KOPT-K1 (cell line): ENCODE results near the gene RRP1.

Source experiments
- H3K27ac ChIP-seq: fragments of 200-600 bp; sonication (generic); 2 replicates; pipeline ENCODE4 v1.5.1; 2016; ENCODE audit warnings: antibody characterized with exemption, mild to moderate bottlenecking, low read depth, low read length; ENCODE audit not compliant: poor library complexity, severe bottlenecking
- H3K36me3 ChIP-seq: fragments of 200-600 bp; sonication (generic); 2 replicates; pipeline ENCODE4 v1.5.1; 2017; ENCODE audit warnings: antibody characterized with exemption, mild to moderate bottlenecking, low read length, moderate library complexity; ENCODE audit not compliant: insufficient read depth
- H3K9me3 ChIP-seq: fragments of 200-600 bp; sonication (generic); 2 replicates; pipeline ENCODE4 v1.5.1; 2017; ENCODE audit warnings: antibody characterized with exemption, low read length, mild to moderate bottlenecking; ENCODE audit not compliant: insufficient read depth, poor library complexity, severe bottlenecking

Gene RRP1

GRCh38 chr21:43779660-43780059 lies 9.7 kb upstream of the RRP1 start:
- Histone ChIP-seq H3K36me3 (0 out of 2 replicates have a peak, but pooled peaks cover 2% of the 10 kb centered on the region), H3K9me3 (no peaks in the 10 kb centered on the region), H3K27ac (peak overlapping the region; percentile 91)

GRCh38 chr21:43781846-43782245 lies 7.5 kb upstream of the RRP1 start:
- Histone ChIP-seq H3K27ac (no peak overlapping the region), H3K9me3 (no peaks in the 10 kb centered on the region), H3K36me3 (no peaks in the 10 kb centered on the region)

- no peaks in the 10 kb centered on the region for H3K36me3 ChIP-seq
- no peak overlapping the region for H3K27ac ChIP-seq
- H3K9me3 ChIP-seq, result no peaks in the 10 kb centered on the region
Measured at GRCh38 chr21:43782431-43783097, 6.8 kb upstream of the RRP1 start.

GRCh38 chr21:43783098-43783700 lies 6.2 kb upstream of the RRP1 start:
- Histone ChIP-seq H3K9me3 (no peaks in the 10 kb centered on the region), H3K27ac (no peak overlapping the region), H3K36me3 (no peaks in the 10 kb centered on the region)

GRCh38 chr21:43785134-43785533 lies 4.2 kb upstream of the RRP1 start:
- H3K36me3 ChIP-seq, result no peaks in the 10 kb centered on the region
- no peaks in the 10 kb centered on the region for H3K9me3 ChIP-seq
- H3K27ac ChIP-seq, result no peak overlapping the region

GRCh38 chr21:43786300-43786806 lies 3.0 kb upstream of the RRP1 start:
- Histone ChIP-seq H3K27ac (no peak overlapping the region), H3K9me3 (no peaks in the 10 kb centered on the region), H3K36me3 (peaks cover 7% of the 10 kb centered on the region; the same call in 1 of the 2 replicates)

GRCh38 chr21:43786807-43787440 lies 2.5 kb upstream of the RRP1 start:
- H3K27ac ChIP-seq, result no peak overlapping the region
- no peaks in the 10 kb centered on the region for H3K9me3 ChIP-seq
- H3K36me3 ChIP-seq, result peaks cover 11% of the 10 kb centered on the region

- peaks cover 43% of the 10 kb centered on the region for H3K36me3 ChIP-seq
- H3K27ac ChIP-seq, result peak overlapping the region; percentile 68
- H3K9me3 ChIP-seq, result no peaks in the 10 kb centered on the region
Measured at GRCh38 chr21:43790010-43790524, 690 bp downstream of the RRP1 start.

GRCh38 chr21:43792406-43792805 lies 3.0 kb downstream of the RRP1 start:
- Histone ChIP-seq H3K9me3 (no peaks in the 10 kb centered on the region), H3K27ac (no peak overlapping the region), H3K36me3 (peaks cover 66% of the 10 kb centered on the region)

- Histone ChIP-seq H3K27ac (no peak overlapping the region), H3K9me3 (no peaks in the 10 kb centered on the region), H3K36me3 (peaks cover 75% of the 10 kb centered on the region)
Measured at GRCh38 chr21:43793243-43793642, 3.9 kb downstream of the RRP1 start.

GRCh38 chr21:43794311-43794710 lies 4.9 kb downstream of the RRP1 start:
- no peaks in the 10 kb centered on the region for H3K9me3 ChIP-seq
- no peak overlapping the region for H3K27ac ChIP-seq
- peaks cover 85% of the 10 kb centered on the region for H3K36me3 ChIP-seq

GRCh38 chr21:43794857-43795256 lies 5.5 kb downstream of the RRP1 start:
- Histone ChIP-seq H3K36me3 (peaks cover 91% of the 10 kb centered on the region), H3K9me3 (no peaks in the 10 kb centered on the region), H3K27ac (no peak overlapping the region)

GRCh38 chr21:43797415-43797814 lies 8.0 kb downstream of the RRP1 start:
- Histone ChIP-seq H3K36me3 (peaks cover 100% of the 10 kb centered on the region), H3K9me3 (no peaks in the 10 kb centered on the region), H3K27ac (no peak overlapping the region)

GRCh38 chr21:43797925-43798715 lies 8.7 kb downstream of the RRP1 start:
- H3K36me3 ChIP-seq, result peaks cover 100% of the 10 kb centered on the region
- H3K9me3 ChIP-seq, result no peaks in the 10 kb centered on the region
- no peak overlapping the region for H3K27ac ChIP-seq
